Dermis blood vessel endothelial cell (primary cell): ENCODE data around the gene JPH3. TPM values are rescaled to one million over a fixed set of nuclear protein-coding genes. Genes with fewer than 3 reads are reported as not detected.
"Not testable (repeated sequence)": the region's sequence is repeated elsewhere in the genome, so short reads cannot be mapped to it uniquely, and the experiment has no call there.

Experiments
- DNase-seq: peaks from one replicate; pipeline ENCODE4 v3.0.0; 2010
- total RNA-seq: library from RNA; depleted of rRNA; stranded (reverse); fragments of >200 nt; gene quantifications from 2 replicates; pipeline ENCODE4 v1.2.3, GENCODE V29; 2014

Gene JPH3
- total RNA-seq, 1 donor from 2014 or later: 0.34 TPM

GRCh38 chr16:87721622-87722585, 119.6 kb downstream of the JPH3 start:
- no peak for DNase-seq

GRCh38 chr16:87722590-87723225, 120.4 kb downstream of the JPH3 start:
- no peak for DNase-seq

- peak; percentile 93 for DNase-seq
Measured at GRCh38 chr16:87723226-87723623, 120.9 kb downstream of the JPH3 start.

- peak; percentile 58 for DNase-seq
Measured at GRCh38 chr16:87724490-87725291, 122.4 kb downstream of the JPH3 start.

GRCh38 chr16:87725596-87726235, 123.4 kb downstream of the JPH3 start:
- DNase-seq: peak; percentile 21

DNA sequence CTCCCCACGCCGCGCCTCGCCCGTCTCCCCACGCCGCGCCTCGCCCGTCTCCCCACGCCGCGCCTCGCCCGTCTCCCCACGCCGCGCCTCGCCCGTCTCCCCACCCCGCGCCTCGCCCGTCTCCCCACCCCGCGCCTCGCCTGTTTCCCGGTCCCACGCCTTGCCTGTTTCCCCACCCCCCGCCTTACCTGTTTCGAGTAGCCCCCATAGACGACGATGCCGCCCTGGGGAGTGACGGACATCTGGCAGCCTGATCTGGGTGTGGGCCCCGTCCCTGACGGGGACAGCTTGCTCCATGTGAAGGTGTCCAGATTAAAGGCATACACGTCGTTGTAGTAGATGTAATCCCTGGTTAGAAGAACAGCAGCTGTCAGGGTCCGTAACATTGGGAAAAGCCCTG, 124.3 kb downstream of the JPH3 start:
- not testable (repeated sequence) for DNase-seq

- DNase-seq: no peak
Measured at GRCh38 chr16:87727346-87727745, 125.0 kb downstream of the JPH3 start.

GRCh38 chr16:87728026-87728425, 125.7 kb downstream of the JPH3 start:
- no peak for DNase-seq

DNA sequence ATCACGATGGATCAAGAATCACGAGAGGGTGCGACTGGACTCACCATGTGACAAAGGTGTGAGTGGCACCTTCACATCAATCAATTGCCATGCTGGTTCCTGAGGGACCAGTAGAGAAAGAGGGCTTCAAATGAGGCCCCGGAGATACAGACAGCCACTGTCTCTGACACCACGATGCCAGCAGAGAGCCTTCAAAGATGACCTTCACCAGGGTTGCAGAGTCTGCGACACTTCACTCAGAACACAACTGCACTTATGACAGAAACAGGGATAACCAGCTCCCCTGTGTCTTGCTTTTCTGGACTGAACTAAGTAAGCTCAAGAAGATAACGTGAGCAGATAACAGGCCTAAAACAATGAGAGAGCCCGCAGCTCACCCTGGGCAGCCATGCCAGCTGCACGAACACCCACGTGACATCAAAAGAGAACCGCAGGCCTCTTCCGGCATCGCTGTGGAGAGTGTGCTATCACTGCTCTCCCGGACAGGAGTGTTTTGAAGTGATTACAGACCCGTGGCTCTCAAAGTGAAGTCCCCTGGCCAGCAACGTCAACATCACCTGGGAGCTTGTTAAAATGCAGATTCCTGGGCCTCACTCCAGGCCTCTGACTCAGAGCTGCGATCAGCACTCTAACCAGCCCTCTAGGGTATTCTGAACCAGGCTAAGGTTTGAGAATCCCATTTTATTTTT, 127.1 kb downstream of the JPH3 start:
- no peak for DNase-seq

DNA sequence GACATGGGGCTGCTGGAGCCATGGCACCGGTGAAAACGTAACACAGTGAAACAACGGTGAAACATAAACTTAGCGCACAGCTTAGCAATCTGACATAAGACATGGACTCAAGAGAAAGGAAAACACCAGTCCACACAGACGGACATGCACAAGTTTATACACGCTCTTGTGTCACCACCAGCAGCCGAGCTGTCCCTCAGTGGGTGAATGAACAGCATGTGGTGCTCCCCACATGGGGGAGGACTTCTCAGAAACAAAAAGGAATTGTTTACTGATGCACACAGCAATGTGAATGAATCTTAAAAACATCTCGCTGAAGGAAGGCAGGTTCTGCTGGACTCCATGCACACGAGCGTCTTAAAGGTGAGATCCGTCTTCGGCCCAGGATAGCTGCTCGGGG, 129.3 kb downstream of the JPH3 start:
- no peak for DNase-seq

DNA sequence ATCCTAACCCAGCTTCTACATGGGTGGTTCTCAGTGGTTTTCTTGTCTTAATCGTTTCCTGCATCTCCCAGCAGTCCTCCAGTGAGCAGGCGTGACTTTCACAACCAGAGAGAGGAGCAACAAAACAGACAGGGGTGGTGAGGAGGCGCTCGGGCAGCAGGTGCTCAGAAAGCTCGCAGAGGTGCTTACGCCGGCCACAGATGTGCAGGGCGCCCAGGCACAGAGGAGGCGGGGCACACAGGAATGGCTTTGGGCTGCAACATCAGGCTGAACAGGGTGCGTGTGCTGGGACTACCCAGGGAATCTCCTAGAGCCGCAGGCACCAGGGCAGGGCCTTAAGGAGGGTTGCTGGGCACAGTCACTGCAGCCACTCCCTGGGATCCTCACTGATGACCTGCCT, 130.9 kb downstream of the JPH3 start:
- DNase-seq: no peak

DNA sequence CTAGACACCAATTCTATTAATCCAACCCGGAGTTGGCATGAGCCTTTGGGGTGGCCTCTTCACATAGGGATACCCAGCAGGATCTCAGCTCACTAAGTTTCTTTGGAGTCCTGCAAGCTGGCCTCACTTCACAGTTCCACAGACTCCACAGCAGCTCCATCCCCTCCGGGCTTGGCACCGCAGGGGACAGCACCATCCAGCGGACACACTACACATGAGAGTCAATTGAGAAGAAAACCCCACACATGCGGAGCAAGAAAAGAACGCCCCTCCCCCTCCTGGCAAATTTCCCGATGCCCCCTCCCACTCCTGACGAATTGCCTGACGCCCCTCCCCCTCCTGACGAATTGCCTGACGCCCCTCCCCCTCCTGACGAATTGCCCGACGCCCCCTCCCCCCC, 132.3 kb downstream of the JPH3 start:
- no peak for DNase-seq

- no peak for DNase-seq
Measured at GRCh38 chr16:87735270-87736007, 133.1 kb downstream of the JPH3 start.

DNA sequence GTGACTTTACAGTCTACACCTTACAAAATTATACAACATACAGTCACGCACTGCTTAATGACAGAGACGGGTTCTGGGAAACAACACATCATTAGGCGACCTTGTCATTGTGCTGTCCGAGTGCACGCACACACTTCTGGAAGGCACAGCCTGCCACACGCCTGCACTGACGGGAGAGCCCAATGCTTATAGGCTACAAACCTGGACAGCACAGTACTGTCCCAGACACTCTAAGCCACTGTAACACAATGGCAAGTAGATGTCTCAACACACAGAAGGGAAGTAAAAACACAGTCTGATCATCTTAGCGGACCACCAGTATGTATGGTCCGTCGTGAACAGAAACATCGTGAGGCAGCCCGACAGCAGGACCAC, 133.7 kb downstream of the JPH3 start:
- DNase-seq: no peak

- DNase-seq: no peak
Measured at GRCh38 chr16:87739801-87740200, 137.5 kb downstream of the JPH3 start.

GRCh38 chr16:87740441-87740840, 138.1 kb downstream of the JPH3 start:
- no peak for DNase-seq

DNA sequence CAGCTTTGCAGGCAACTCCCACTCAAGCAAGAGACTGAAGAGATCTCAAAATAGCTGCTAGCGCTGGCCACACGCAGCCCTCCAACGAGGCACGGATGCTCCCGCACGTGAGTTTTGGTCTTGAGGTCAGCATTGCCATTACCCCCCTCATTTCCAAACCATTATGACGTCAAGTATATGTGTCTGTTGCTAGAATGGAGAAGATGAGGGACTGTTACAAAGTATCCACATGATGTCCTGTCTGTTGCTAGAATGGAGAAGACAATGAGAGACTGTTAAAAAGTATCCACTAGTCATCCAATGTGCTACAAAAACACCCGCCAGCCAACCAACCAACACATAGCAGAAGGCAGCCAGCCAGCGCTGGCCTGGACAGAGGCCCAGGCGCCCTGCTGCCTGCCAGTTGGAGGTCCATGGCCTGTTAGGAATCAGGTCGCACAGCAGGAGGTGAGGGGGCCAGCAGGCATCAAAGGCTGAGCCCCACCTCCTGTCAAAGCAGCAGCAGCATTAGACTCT, 138.7 kb downstream of the JPH3 start:
- no peak for DNase-seq

DNA sequence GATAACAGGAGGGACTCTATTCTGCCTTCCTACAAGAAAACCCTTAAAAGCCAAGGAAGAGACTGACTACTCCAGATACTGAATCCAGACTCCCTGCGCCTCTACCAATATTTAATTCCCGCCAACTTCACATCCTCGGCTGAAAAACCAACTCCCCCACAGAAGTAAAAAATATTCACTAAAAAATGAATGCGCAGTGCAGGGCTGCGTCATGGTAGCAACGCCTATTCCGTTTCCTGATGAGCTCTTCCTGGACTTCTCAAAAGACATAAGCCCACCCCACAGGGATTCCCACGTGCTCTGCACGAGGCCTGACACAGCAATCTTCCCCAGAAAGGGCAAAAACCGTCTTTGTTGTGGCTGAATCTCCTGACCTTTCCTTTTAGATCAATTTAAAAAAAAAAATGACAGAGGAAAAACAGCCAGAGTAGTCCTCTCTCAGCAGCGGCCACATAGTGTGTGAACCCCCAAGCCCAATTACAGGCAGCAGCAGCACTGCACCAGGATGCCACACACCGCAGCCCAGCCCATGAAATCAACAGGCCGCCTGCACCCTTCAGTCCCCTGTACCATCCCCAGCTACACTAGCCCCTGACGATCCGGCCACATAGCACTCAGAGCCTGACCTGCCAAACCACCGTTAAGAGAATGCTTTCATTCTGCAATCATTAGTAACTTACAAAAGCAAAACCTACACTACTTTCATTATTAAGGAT, 139.6 kb downstream of the JPH3 start:
- no peak for DNase-seq

DNA sequence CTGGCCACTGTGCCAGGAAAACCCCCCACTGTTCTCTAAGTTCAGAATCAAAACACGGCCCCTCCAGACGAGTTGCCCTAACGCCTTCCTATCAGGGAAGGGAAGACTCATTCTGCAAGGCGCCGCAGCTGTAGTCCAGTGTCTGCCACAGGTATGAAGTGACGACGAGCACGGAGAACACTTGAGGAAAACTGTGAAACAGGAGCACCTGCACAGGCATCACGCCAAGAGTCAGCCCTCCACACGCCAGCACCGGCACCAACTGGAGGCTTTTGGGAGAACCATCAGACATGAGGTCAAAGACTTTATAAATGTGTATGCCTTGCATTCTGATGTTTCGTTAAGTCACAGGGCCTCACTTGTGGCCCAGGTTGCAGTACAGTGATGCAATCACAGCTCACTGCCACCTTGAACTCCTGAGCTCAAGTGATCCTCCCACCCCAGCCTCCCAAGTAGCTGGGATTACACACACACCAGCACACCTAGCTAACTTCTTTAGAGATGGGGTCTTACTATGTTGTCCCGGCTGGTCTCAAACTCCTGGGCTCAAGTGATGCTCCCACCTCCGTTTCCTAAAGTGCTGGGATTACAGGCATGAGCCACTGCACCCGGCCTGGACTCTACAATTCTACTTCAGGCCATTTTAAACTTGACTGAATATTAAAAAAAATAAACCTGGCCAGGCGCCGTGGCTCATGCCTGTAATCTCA, 140.6 kb downstream of the JPH3 start:
- DNase-seq: no peak
